ENCODE data around the gene RYR2. TPM values are rescaled to one million over a fixed set of nuclear protein-coding genes. Genes with fewer than 3 reads are reported as not detected.

The RYR2 gene
- total RNA-seq, 1 experiment from 2014 or later: 0.03 TPM

DNA sequence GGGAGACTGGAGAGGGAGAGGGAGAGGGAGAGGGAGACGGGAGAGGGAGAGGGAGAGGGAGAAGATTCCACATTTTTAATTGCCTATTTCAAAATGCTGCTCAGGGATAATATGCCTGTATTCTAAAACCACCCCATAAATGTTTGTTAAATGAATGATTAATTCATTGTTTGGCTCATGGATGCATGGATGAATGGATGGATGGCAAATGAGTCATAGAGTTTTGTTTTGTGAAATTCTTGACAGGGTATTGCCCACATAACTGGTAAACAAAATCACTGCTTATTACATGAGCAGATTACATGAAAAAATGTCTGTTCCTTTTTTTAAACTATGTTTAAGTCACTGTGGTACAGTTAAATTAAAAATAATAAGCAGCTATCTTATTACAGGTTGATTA is 628.3 kb downstream of the RYR2 start:
- POLR2A ChIA-PET: no interaction called here
- Histone ChIP-seq H3K27me3 (ENCODE audit: control insufficient read depth, insufficient read depth, low read length) (no peaks in the 10 kb centered on the region), H3K36me3 (ENCODE audit: control insufficient read depth, insufficient read depth, low read length) (no peaks in the 10 kb centered on the region), H3K4me3 (ENCODE audit: low read depth in 2 of 2, low read length in 2 of 2) (no peak overlapping the region), H3K9me3 (ENCODE audit: control insufficient read depth, insufficient read depth, low read depth, low read length) (no peaks in the 10 kb centered on the region), H3K4me1 (ENCODE audit: control insufficient read depth, insufficient read depth, low read length) (no peaks in the 10 kb centered on the region), H3K27ac (ENCODE audit: low read length) (no peak overlapping the region)
- intact Hi-C loops (cut with micrococcal nuclease; ENCODE audit: unreplicated experiment): no loop called here
- no TSS peak for BruUV-seq (replicated peaks)
- TF ChIP-seq TCF7L2 (IDR thresholded peaks at IDR 0.05; ENCODE audit: low read depth, low read length) (no peak), POLR2AphosphoS5 (IDR thresholded peaks at IDR 0.05; ENCODE audit: low read depth, low read length) (no peak), REST (IDR thresholded peaks at IDR 0.05; ENCODE audit: insufficient read depth in 1 of 2, low read depth in 2 of 2, low read length in 1 of 2) (no peak), CTCF (IDR thresholded peaks at IDR 0.05) (no peak), SIN3A (IDR thresholded peaks at IDR 0.05; ENCODE audit: borderline replicate concordance, insufficient read depth, low read depth, low read length) (no peak)
- no peak for DNase-seq (ENCODE audit: low read depth, low spot score)
- CTCF ChIA-PET: no interaction called here
- in situ Hi-C loops (cut with HindIII; ENCODE audit: low pct_unique_long_range_greater_than_20kb, low sequenced_read_pairs): no loop called here
- no peak for ATAC-seq

GRCh38 chr1:237671262-237671661 is 629.3 kb downstream of the RYR2 start:
- ATAC-seq: no peak
- in situ Hi-C loops (cut with HindIII; ENCODE audit: low pct_unique_long_range_greater_than_20kb, low sequenced_read_pairs): no loop called here
- Histone ChIP-seq H3K4me3 (ENCODE audit: low read depth in 2 of 2, low read length in 2 of 2) (no peak overlapping the region), H3K27me3 (ENCODE audit: control insufficient read depth, insufficient read depth, low read length) (no peaks in the 10 kb centered on the region), H3K4me1 (ENCODE audit: control insufficient read depth, insufficient read depth, low read length) (no peaks in the 10 kb centered on the region), H3K9me3 (ENCODE audit: control insufficient read depth, insufficient read depth, low read depth, low read length) (no peaks in the 10 kb centered on the region), H3K27ac (ENCODE audit: low read length) (no peak overlapping the region), H3K36me3 (ENCODE audit: control insufficient read depth, insufficient read depth, low read length) (no peaks in the 10 kb centered on the region)
- no TSS peak for BruUV-seq (replicated peaks)
- DNase-seq (ENCODE audit: low read depth, low spot score): no peak
- intact Hi-C loops (cut with micrococcal nuclease; ENCODE audit: unreplicated experiment): no loop called here
- POLR2A ChIA-PET: no interaction called here
- CTCF ChIA-PET: no interaction called here
- no peak for TF ChIP-seq CTCF (IDR thresholded peaks at IDR 0.05)
- TF ChIP-seq POLR2AphosphoS5 (IDR thresholded peaks at IDR 0.05; ENCODE audit: low read depth, low read length): no peak
- no peak for TF ChIP-seq REST (IDR thresholded peaks at IDR 0.05; ENCODE audit: insufficient read depth in 1 of 2, low read depth in 2 of 2, low read length in 1 of 2)
- TF ChIP-seq TCF7L2 (IDR thresholded peaks at IDR 0.05; ENCODE audit: low read depth, low read length): no peak

All from Panc1 (cell line).